Chondrocyte (in vitro differentiated cells): Measurements from ENCODE around the gene SLC44A1. TPM values are rescaled to one million over a fixed set of nuclear protein-coding genes. Genes with fewer than 3 reads are reported as not detected.
A peak's percentile ranks its signal among the peaks of the same experiment; 100 is the strongest.
"Not testable (repeated sequence)": the region's sequence is repeated elsewhere in the genome, so short reads cannot be mapped to it uniquely, and the experiment has no call there.

ENCODE experiments used
- DNase-seq: peaks from one replicate; pipeline ENCODE4 v3.0.0; 2021; ENCODE audit warnings: mixed read lengths, low spot score
- H3K27ac Mint-ChIP-seq: one replicate; pipeline ENCODE4 v1.8.0; 2021; ENCODE audit warnings: mild to moderate bottlenecking, moderate library complexity, mixed read lengths; ENCODE audit not compliant: unreplicated experiment
- H3K27me3 Mint-ChIP-seq: 2 replicates; pipeline ENCODE4 v1.8.0; 2021; ENCODE audit warnings: low read depth, mixed read lengths
- H3K36me3 Mint-ChIP-seq: 2 replicates; pipeline ENCODE4 v1.8.0; 2021; ENCODE audit warnings: low read depth, mixed read lengths
- H3K4me1 Mint-ChIP-seq: 2 replicates; pipeline ENCODE4 v1.8.0; 2021; ENCODE audit warnings: low read depth, mild to moderate bottlenecking, mixed read lengths
- H3K4me3 Mint-ChIP-seq: one replicate; pipeline ENCODE4 v1.8.0; 2021; ENCODE audit warnings: mild to moderate bottlenecking, moderate library complexity, mixed read lengths; ENCODE audit not compliant: unreplicated experiment
- H3K9me3 Mint-ChIP-seq: 2 replicates; pipeline ENCODE4 v1.8.0; 2021; ENCODE audit warnings: low read depth, mixed read lengths
- total RNA-seq: library from RNA; stranded (reverse); gene quantifications from 3 replicates; pipeline ENCODE4 v1.2.1, GENCODE V29; 2021
- TF ChIP-seq, protein P1 (sequence below): fragments of 200-600 bp; sonication (generic); IDR thresholded peaks from 2 replicates; pipeline ENCODE4 v1.5.0; 2021; ENCODE audit warnings: antibody characterized with exemption, mild to moderate bottlenecking, moderate library complexity

Gene SLC44A1
- total RNA-seq, 1 donor from 2014 or later, result 17.1 TPM

DNA sequence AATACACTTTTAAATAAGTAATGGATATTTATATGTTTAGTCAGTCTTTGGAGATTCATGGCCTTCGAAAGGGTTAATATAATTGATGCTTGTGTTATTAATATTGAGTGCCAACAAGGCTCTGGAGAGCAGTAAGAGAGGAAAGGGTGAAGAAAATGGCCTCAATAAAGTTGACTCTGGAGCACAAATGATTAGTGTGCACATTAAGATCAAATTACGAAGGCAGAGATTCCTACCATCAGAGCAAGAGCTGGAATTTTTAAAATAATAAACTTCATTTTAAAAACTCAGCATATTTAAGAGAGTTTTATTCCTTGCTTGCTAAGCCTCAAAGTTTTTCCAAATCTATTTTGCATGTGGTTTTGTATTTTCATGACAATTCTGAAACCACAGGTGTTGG lies 14.8 kb downstream of the SLC44A1 start:
- peak overlapping the region; percentile 2 for H3K27ac Mint-ChIP-seq
- TF ChIP-seq, protein P1, sequence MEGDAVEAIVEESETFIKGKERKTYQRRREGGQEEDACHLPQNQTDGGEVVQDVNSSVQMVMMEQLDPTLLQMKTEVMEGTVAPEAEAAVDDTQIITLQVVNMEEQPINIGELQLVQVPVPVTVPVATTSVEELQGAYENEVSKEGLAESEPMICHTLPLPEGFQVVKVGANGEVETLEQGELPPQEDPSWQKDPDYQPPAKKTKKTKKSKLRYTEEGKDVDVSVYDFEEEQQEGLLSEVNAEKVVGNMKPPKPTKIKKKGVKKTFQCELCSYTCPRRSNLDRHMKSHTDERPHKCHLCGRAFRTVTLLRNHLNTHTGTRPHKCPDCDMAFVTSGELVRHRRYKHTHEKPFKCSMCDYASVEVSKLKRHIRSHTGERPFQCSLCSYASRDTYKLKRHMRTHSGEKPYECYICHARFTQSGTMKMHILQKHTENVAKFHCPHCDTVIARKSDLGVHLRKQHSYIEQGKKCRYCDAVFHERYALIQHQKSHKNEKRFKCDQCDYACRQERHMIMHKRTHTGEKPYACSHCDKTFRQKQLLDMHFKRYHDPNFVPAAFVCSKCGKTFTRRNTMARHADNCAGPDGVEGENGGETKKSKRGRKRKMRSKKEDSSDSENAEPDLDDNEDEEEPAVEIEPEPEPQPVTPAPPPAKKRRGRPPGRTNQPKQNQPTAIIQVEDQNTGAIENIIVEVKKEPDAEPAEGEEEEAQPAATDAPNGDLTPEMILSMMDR, result no peak
- no peaks in the 10 kb centered on the region for H3K9me3 Mint-ChIP-seq
- H3K36me3 Mint-ChIP-seq, result no peaks in the 10 kb centered on the region
- H3K4me3 Mint-ChIP-seq, result no peak overlapping the region
- H3K4me1 Mint-ChIP-seq, result peaks cover 18% of the 10 kb centered on the region
- no peak for DNase-seq
- H3K27me3 Mint-ChIP-seq, result no peaks in the 10 kb centered on the region

DNA sequence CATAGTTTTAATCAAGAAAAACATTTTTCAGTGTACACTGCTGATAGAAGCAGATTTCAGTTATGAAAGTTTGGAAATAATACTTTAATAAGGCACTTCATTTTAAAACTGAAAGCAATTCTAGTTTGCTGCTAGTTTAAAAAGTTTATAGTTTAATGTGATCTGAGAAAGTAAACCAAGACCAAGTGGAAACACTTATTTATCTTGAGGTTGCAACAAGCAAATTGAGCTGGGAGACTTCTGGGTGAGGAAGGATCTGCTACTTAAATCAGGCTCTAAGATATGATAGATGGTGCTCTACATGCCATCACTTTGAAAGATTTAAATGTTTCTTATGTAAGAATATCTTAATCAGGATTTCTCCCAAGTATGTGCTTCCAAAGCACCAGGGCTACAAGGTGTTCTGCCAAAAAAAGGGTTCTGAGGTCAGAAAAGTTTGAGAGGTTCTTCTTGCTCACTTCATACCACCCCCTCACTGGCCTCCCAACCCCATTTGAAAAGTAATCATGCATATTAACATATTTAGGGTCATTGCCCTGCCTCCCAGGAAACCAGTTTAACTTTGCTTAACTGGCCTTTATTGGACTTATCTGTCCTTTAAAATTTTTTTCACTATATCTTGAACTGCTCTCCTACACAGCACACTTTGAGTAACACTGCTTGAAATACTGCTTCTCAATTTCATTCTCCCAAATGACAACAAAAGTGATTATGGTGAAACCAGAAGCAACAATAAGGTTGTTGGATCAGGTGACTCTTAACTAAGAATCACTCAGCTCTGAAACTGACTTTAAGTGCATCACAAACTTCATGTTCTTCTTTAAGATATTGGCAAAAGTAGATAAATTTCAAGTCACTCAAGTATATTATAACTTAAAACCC lies 15.5 kb downstream of the SLC44A1 start:
- H3K4me1 Mint-ChIP-seq, result peaks cover 21% of the 10 kb centered on the region
- peak overlapping the region; percentile 28 for H3K27ac Mint-ChIP-seq
- no peaks in the 10 kb centered on the region for H3K27me3 Mint-ChIP-seq
- no peaks in the 10 kb centered on the region for H3K36me3 Mint-ChIP-seq
- no peak for DNase-seq
- TF ChIP-seq, protein P1, result no peak
- H3K4me3 Mint-ChIP-seq, result no peak overlapping the region
- H3K9me3 Mint-ChIP-seq, result no peaks in the 10 kb centered on the region

DNA sequence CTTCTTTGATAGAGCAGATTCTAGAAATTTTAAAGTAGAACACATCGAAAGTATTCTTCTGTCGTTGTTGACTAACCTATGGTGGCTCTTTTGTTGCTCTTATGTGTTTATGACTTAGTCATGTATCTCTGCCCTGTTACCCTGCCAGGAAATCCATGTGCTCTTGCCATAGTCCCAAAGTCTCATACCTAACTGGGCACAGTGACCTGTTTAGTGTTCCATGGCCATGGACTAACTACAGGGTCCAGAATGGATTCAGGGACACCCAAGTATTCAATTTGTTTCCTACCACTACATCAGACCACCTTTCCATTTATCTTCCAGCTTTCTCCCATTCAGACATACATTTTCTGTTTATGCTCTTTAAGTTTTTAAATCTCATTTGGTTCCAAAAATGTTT lies 18.0 kb downstream of the SLC44A1 start:
- no peak overlapping the region for H3K27ac Mint-ChIP-seq
- DNase-seq, result no peak
- H3K9me3 Mint-ChIP-seq, result peaks cover 2% of the 10 kb centered on the region
- no peaks in the 10 kb centered on the region for H3K36me3 Mint-ChIP-seq
- peaks cover 21% of the 10 kb centered on the region for H3K4me1 Mint-ChIP-seq
- TF ChIP-seq, protein P1, result no peak
- no peaks in the 10 kb centered on the region for H3K27me3 Mint-ChIP-seq
- H3K4me3 Mint-ChIP-seq, result no peak overlapping the region

DNA sequence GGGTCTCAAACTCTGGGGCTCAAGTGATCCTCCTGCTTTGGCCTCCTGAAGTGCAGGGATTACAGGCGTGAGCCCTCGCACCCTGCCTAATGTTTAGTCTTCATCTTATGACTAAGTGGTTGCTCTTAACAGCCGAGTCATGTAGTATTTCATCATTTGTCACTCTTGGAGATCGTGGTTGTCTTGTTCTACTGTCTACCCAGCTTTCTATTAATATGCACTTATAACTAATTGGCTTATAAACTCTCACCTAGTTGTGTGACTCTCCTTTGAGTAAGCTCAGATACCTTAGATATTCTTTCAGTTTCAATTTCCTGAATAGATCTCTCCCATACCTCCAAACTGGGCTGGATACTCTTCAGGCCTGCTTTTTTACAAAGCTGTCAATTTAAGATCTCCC lies 19.9 kb downstream of the SLC44A1 start:
- no peak for DNase-seq
- no peak overlapping the region for H3K27ac Mint-ChIP-seq
- no peak overlapping the region for H3K4me3 Mint-ChIP-seq
- no peaks in the 10 kb centered on the region for H3K36me3 Mint-ChIP-seq
- H3K27me3 Mint-ChIP-seq, result no peaks in the 10 kb centered on the region
- peaks cover 13% of the 10 kb centered on the region for H3K4me1 Mint-ChIP-seq
- H3K9me3 Mint-ChIP-seq, result peaks cover 2% of the 10 kb centered on the region
- TF ChIP-seq, protein P1, result no peak

DNA sequence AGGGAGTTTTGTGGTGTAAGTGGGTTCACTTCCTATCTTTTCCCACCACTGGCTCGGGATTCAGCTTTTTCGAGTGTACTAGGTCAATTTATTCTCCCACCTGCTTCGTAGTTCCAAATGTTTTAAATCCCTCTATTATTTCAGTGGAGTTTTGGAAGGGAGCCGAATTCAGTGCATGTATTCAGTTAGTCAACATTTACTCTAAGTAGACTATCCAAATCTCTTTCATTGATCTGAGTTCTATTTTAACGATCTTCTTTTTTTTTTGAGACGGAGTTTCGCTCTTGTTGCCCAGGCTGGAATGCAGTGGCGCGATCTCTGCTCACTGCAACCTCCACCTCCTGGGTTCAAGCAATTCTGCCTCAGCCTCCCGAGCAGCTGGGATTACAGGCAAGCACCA lies 23.8 kb downstream of the SLC44A1 start:
- not testable (repeated sequence) for DNase-seq, H3K4me1 Mint-ChIP-seq, H3K27me3 Mint-ChIP-seq, H3K27ac Mint-ChIP-seq, H3K36me3 Mint-ChIP-seq, H3K4me3 Mint-ChIP-seq, H3K9me3 Mint-ChIP-seq

DNA sequence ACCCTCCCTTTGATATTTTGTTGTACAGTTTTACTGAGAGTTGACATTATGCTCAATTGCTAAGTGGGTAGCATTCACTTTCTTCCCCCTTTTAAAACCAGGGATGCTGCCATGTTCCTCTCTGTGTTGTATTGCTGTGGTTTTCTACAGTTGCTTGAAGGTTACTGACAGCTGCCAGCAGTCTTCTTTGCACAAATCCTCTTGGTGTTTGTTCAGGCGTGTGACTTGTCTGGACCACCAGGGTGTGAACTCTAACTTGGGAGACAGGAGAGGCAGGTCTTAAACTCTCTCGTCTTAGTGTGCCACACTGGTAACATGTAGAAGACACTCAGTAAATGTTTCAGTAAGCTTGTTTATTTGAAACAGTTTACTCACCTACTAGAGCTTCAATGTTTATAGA lies 25.1 kb downstream of the SLC44A1 start:
- Mint-ChIP-seq H3K27ac (no peak overlapping the region), H3K4me3 (no peak overlapping the region), H3K4me1 (no peaks in the 10 kb centered on the region), H3K27me3 (no peaks in the 10 kb centered on the region), H3K9me3 (peaks cover 2% of the 10 kb centered on the region), H3K36me3 (no peaks in the 10 kb centered on the region)
- TF ChIP-seq, protein P1, result no peak
- no peak for DNase-seq
